SH-SY5Y (cell line): ENCODE data around the gene MRPS23.

Experiments used
- GATA2 ChIP-seq: IDR thresholded peaks from 2 replicates; pipeline ENCODE4 v1.6.1; 2011; ENCODE audit warnings: mild to moderate bottlenecking, low read depth, low read length
- GATA3 ChIP-seq: IDR thresholded peaks from 2 replicates; pipeline ENCODE4 v1.6.1; 2011; ENCODE audit warnings: low read depth, mild to moderate bottlenecking, low read length, moderate library complexity

DNA sequence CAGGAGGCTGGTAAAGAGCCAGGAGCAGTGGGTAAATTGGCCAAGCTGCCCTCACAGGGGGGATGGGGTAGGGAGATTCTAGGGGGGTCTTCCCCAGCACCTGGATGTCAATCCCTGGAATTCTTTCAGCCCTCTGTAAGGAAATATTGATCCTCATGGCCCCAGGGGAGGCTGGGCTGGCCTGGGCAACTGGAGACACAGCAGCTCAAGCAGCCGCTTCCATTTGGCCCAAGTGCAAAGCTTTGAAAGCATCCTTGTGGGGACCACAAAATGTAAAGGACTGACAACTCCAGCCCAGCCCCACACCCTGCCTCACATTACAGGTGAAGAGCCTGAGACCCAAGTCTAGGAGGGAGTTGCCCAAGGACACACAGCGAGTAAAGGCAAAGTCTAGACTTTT, 39.4 kb upstream of the MRPS23 start:
- no peak for TF ChIP-seq GATA2
- no peak for TF ChIP-seq GATA3
